Measurements from ENCODE around the gene TSHZ2. TPM values are rescaled to one million over a fixed set of nuclear protein-coding genes. Genes with fewer than 3 reads are reported as not detected.
A peak's percentile ranks its signal among the peaks of the same experiment; 100 is the strongest.

The TSHZ2 gene
- total and polyA plus RNA-seq, 9 of the 15 experiments (the other 6 are each of a cell fraction or from before 2014, with no cell fraction given): 0.03 to 0.20 (median 0.05) TPM; not detected in 4

- TF ChIP-seq ZNF407 (IDR thresholded peaks at IDR 0.05; ENCODE audit: low read depth) (no peak), ZBTB5 (IDR thresholded peaks at IDR 0.05) (no peak), LEF1 (IDR thresholded peaks at IDR 0.05) (no peak), BRF2 (IDR thresholded peaks at IDR 0.05; ENCODE audit: borderline replicate concordance, insufficient read depth, insufficient read length) (no peak), ZNF830 (CRISPR knock-in tag; IDR thresholded peaks at IDR 0.05) (no peak), ZNF347 (CRISPR knock-in tag; IDR thresholded peaks at IDR 0.05; ENCODE audit: low read depth) (no peak), NR2F6 (CRISPR knock-in tag; IDR thresholded peaks at IDR 0.05) (no peak), NR4A1 (CRISPR knock-in tag; IDR thresholded peaks at IDR 0.05) (no peak), NR4A1 (tag; IDR thresholded peaks at IDR 0.05) (no peak), NFE2 (IDR thresholded peaks at IDR 0.05; ENCODE audit: low read depth) (peak; percentile 88), PATZ1 (CRISPR knock-in tag; IDR thresholded peaks at IDR 0.05; ENCODE audit: borderline replicate concordance) (no peak), BCL6 (CRISPR knock-in tag; IDR thresholded peaks at IDR 0.05) (no peak), HBP1 (CRISPR knock-in tag; IDR thresholded peaks at IDR 0.05) (no peak), ZNF766 (CRISPR knock-in tag; conservative IDR thresholded peaks at IDR 0.05) (no peak), TCF3 (CRISPR knock-in tag; IDR thresholded peaks at IDR 0.05) (no peak)
Observed at GRCh38 chr20:53212018-53212417, 239.9 kb downstream of the TSHZ2 start (continued).
